Measurements from ENCODE around the gene OR5A2.
"Not testable (repeated sequence)": the region's sequence is repeated elsewhere in the genome, so short reads cannot be mapped to it uniquely, and the experiment has no call there.

The OR5A2 gene, protein sequence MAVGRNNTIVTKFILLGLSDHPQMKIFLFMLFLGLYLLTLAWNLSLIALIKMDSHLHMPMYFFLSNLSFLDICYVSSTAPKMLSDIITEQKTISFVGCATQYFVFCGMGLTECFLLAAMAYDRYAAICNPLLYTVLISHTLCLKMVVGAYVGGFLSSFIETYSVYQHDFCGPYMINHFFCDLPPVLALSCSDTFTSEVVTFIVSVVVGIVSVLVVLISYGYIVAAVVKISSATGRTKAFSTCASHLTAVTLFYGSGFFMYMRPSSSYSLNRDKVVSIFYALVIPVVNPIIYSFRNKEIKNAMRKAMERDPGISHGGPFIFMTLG

GRCh38 chr11:59426361-59427067 lies at the start of gene OR5A2:
OR5A2 (minus strand) TSS chr11:59426413; CDS start chr11:59422953, 3,460 bp downstream.
- no peak for DNase-seq

DNA sequence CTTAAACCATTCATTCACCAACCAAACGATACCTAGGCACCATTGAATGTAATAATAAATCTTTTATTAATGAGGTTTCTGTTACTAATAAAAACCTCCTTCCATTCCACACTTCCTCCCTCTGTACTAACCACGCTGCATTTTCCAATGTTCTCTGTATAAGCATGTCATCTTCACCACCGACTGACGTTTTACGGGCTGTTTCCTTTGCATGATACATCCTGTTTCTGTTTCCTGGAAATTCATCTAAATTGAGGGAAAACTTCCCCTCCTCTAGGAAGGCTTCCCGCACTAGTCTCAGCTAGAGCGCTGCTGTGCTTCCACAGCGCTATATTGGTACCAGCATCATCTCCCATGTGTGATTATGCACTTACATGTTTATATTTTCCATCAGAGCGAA lies 49.0 kb upstream of the OR5A2 start:
- no peak for TF ChIP-seq POLR2A (IDR thresholded peaks at IDR 0.05; ENCODE audit: low read length)
- no peak for TF ChIP-seq GATA1 (IDR thresholded peaks at IDR 0.05; ENCODE audit: low read depth, low read length)
- DNase-seq, result no peak

More at GRCh38 chr11:59426361-59427067, at the start of gene OR5A2:
- no peak for TF ChIP-seq POLR2A (IDR thresholded peaks at IDR 0.05; ENCODE audit: low read length)
- TF ChIP-seq GATA1 (IDR thresholded peaks at IDR 0.05; ENCODE audit: low read depth, low read length), result no peak

GRCh38 chr11:59473015-59473414 lies 46.8 kb upstream of the OR5A2 start, which contains the start of gene OR4D10:
OR4D10 (plus strand) TSS chr11:59473315; CDS start chr11:59477430, 4,115 bp downstream.
- TF ChIP-seq POLR2A (IDR thresholded peaks at IDR 0.05; ENCODE audit: low read length) (no peak), GATA1 (IDR thresholded peaks at IDR 0.05; ENCODE audit: low read depth, low read length) (no peak)
- no peak for DNase-seq

GRCh38 chr11:59463190-59463641 lies 37.0 kb upstream of the OR5A2 start:
- DNase-seq, result no peak
- TF ChIP-seq POLR2A (IDR thresholded peaks at IDR 0.05; ENCODE audit: low read length), result no peak
- TF ChIP-seq GATA1 (IDR thresholded peaks at IDR 0.05; ENCODE audit: low read depth, low read length), result no peak

GRCh38 chr11:59459916-59460315 lies 33.7 kb upstream of the OR5A2 start:
- TF ChIP-seq GATA1 (IDR thresholded peaks at IDR 0.05; ENCODE audit: low read depth, low read length), result no peak
- no peak for TF ChIP-seq POLR2A (IDR thresholded peaks at IDR 0.05; ENCODE audit: low read length)
- no peak for DNase-seq

- TF ChIP-seq GATA1 (IDR thresholded peaks at IDR 0.05; ENCODE audit: low read depth, low read length) (no peak), POLR2A (IDR thresholded peaks at IDR 0.05; ENCODE audit: low read length) (no peak)
- no peak for DNase-seq
Observed at GRCh38 chr11:59456661-59457060, 30.4 kb upstream of the OR5A2 start, which contains the start of gene OR4D6. OR4D6 (plus strand) TSS chr11:59456961; CDS start chr11:59456961, 0 bp downstream.

DNA sequence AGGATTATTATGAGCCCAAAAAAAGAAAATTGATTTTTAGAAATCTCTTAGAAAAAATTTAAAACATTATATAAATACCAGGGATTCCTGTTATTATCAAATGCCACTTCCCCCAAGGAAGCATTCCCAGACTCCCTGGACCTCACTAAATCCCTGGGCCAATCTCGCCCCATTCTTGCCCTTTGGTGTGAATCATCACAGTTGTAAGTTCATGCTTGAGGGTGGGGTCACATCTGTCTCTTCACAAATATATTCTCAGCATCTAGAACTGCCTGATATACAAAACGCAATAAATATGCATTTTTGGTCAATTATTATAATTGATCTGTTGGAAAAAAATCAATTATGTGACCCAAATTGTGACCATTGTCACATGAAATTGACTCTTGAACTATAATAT lies 22.3 kb upstream of the OR5A2 start:
- TF ChIP-seq GATA1 (IDR thresholded peaks at IDR 0.05; ENCODE audit: low read depth, low read length) (no peak), POLR2A (IDR thresholded peaks at IDR 0.05; ENCODE audit: low read length) (no peak)
- DNase-seq, result no peak

GRCh38 chr11:59445624-59446023 lies 19.4 kb upstream of the OR5A2 start:
- not testable (repeated sequence) for DNase-seq

DNA sequence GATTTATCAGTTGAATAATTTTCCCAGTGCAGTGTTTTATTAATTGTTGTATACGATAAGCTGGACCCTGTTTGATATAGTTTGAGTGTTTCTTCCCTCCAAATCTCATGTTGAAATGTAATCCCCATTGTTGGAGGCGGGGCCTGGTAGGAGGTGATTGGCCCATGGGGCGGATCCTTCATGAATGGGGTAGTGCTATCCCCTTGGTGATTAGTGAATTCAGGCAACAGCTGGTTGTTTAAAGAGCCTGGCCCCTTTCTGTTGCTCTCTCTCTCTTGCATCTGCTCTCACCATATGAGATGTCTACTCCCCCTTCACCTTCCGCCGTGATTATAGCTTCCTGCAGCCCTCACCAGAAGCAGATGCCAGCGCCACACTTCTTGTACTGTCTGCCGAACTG lies 11.6 kb upstream of the OR5A2 start:
- DNase-seq, result no peak
- TF ChIP-seq POLR2A (IDR thresholded peaks at IDR 0.05; ENCODE audit: low read length) (no peak), GATA1 (IDR thresholded peaks at IDR 0.05; ENCODE audit: low read depth, low read length) (no peak)

DNA sequence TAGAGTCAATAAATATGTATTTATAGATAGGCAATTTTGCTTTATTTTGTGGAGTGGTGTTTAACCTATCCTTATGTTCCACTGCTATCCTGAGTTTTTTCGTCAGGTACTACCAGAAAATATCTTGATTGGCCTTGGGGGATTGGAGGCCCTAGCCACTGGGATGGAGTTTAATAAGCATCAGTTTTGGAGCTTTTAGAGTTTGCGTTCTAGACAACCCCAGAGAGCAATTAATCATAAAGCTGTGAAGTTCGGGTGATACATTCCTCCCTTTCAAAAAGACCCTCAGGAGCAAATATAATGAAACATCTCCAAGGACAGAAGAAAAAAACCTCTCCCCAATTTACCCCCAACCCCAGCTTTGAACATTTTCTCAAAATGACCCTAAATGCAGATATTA lies 10.0 kb upstream of the OR5A2 start, which contains the start of gene OR5A1:
Gene OR5A1 (plus strand): TSS at position 301 of the 400 bp plus-strand sequence. CDS start 6,700 bp downstream, outside the sequence.
- TF ChIP-seq GATA1 (IDR thresholded peaks at IDR 0.05; ENCODE audit: low read depth, low read length) (no peak), POLR2A (IDR thresholded peaks at IDR 0.05; ENCODE audit: low read length) (no peak)
- DNase-seq, result no peak

GRCh38 chr11:59429924-59430516 lies 3.8 kb upstream of the OR5A2 start:
- no peak for TF ChIP-seq GATA1 (IDR thresholded peaks at IDR 0.05; ENCODE audit: low read depth, low read length)
- no peak for TF ChIP-seq POLR2A (IDR thresholded peaks at IDR 0.05; ENCODE audit: low read length)
- DNase-seq, result peak; percentile 43 to 65

GRCh38 chr11:59427068-59427382 lies 812 bp upstream of the OR5A2 start:
- no peak for DNase-seq
- TF ChIP-seq POLR2A (IDR thresholded peaks at IDR 0.05; ENCODE audit: low read length), result no peak
- TF ChIP-seq GATA1 (IDR thresholded peaks at IDR 0.05; ENCODE audit: low read depth, low read length), result no peak

- TF ChIP-seq POLR2A (IDR thresholded peaks at IDR 0.05; ENCODE audit: low read length) (no peak), GATA1 (IDR thresholded peaks at IDR 0.05; ENCODE audit: low read depth, low read length) (no peak)
- DNase-seq, result no peak
Observed at GRCh38 chr11:59425131-59425530, 1.1 kb downstream of the OR5A2 start.

GRCh38 chr11:59423835-59424234 lies 2.4 kb downstream of the OR5A2 start:
- no peak for DNase-seq
- TF ChIP-seq POLR2A (IDR thresholded peaks at IDR 0.05; ENCODE audit: low read length), result no peak
- TF ChIP-seq GATA1 (IDR thresholded peaks at IDR 0.05; ENCODE audit: low read depth, low read length), result no peak

Measured in erythroblast (primary cell).